AG10803 (cell line): ENCODE data around the gene CYP39A1.

ENCODE experiments used
- DNase-seq: peaks from one replicate; pipeline ENCODE4 v3.0.0; 2010; ENCODE audit warnings: low read depth
- H3K4me3 ChIP-seq: 2 replicates; pipeline ENCODE4 v1.5.1; 2011; ENCODE audit warnings: mild to moderate bottlenecking, low read length, control low read depth
- TF ChIP-seq, protein P1 (sequence below): conservative IDR thresholded peaks from 2 replicates; pipeline ENCODE4 v1.5.1; 2011; ENCODE audit warnings: mild to moderate bottlenecking, low read length, control low read depth, inconsistent platforms

The CYP39A1 gene

DNA sequence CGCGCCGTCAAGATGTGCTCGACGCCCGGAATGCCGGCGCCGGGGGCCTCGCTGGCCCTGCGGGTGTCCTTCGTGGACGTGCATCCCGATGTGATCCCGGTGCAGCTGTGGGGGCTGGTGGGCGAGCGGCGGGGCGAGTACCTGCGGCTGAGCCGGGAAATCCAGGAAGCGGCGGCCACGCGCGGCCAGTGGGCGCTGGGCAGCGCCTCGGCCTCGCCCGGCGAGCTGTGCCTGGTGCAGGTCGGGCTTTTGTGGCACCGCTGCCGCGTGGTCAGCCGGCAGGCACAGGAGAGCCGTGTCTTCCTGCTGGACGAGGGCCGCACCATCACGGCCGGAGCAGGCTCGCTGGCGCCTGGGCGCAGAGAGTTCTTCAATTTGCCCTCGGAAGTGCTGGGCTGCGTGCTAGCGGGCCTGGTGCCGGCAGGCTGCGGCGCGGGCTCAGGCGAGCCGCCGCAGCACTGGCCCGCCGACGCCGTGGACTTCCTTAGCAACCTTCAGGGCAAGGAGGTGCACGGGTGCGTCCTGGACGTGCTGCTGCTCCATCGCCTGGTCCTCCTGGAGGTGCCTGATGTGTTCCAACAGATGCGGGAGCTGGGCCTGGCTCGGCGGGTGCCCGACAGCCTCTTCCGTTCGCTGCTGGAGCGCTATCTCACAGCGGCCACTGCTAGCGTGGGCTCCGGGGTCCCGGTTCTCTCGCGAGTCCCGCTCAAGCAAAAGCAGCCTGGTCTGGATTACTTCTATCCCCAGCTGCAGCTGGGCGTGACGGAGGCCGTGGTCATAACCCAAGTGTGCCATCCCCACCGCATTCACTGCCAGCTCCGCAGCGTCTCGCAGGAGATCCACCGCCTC lies 35.7 kb upstream of the CYP39A1 start:
- no peak for DNase-seq
- H3K4me3 ChIP-seq: no peak overlapping the region
- TF ChIP-seq, protein P1, sequence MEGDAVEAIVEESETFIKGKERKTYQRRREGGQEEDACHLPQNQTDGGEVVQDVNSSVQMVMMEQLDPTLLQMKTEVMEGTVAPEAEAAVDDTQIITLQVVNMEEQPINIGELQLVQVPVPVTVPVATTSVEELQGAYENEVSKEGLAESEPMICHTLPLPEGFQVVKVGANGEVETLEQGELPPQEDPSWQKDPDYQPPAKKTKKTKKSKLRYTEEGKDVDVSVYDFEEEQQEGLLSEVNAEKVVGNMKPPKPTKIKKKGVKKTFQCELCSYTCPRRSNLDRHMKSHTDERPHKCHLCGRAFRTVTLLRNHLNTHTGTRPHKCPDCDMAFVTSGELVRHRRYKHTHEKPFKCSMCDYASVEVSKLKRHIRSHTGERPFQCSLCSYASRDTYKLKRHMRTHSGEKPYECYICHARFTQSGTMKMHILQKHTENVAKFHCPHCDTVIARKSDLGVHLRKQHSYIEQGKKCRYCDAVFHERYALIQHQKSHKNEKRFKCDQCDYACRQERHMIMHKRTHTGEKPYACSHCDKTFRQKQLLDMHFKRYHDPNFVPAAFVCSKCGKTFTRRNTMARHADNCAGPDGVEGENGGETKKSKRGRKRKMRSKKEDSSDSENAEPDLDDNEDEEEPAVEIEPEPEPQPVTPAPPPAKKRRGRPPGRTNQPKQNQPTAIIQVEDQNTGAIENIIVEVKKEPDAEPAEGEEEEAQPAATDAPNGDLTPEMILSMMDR: no peak

DNA sequence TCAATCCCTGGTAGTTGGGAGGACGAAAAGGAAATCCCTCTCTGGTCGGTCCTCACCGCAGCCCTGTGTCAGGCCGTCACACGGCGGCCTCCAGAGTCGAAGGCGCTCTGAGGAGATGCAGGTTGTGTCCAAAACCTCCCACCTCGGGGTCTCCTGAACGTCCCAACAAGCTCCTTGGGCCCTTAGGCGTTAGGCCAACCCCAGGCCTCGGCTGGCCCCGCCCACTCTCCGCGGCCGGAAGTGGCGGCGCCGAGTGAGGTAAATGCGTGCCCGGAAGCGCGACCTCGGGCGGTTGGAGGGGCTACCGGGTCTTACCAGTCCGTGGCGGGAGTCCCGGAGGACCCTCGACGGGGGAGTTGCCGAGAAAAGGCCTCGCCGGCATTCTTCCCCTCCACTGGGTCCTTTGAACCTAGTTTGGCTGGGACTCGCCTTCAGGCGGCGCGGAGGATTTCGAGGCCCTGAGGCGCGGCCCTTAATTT lies 35.0 kb upstream of the CYP39A1 start, which contains the start of gene TDRD6:
Gene TDRD6, plus strand, starts transcription at position 267 of the 479 bp plus-strand sequence. CDS start 244 bp downstream, outside the sequence.
- TF ChIP-seq, protein P1: no peak
- no peak for DNase-seq
- H3K4me3 ChIP-seq: no peak within 1 kb of the TSS

DNA sequence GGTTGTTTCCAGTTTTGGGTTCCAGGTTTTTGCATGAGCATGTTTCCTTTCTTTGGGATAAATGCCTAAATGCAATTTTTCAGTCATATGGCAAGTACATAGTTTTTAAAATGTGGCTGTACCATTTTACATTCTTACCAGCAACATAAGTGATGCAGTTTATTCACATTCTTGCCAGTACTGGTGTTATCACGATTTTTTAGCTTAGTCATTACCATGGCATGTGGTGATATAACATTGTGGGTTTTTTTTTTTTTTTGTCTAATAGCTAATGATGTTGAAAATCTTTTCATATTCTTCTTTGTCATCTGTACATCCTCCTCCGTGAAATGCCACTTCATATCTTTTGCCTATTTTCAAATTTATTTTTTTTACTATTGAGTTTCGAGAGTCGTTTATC lies 32.2 kb upstream of the CYP39A1 start:
- TF ChIP-seq, protein P1: no peak
- peak; percentile 37 for DNase-seq
- no peak overlapping the region for H3K4me3 ChIP-seq

DNA sequence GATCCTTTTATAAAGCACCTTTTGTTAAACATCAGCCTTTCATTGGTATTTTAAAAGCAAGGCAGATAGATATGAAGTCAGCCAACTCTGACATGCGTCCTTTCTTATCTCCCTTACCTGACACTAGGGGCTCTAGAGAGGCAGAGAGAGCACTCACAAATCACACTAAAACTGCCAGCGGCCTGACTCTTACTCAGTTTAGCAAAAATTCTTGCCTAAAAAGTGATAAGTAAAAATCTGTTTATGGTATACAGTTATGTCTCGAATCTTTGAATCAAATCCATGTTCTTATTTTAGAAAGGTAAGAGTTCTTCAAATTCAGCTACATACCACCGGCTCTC lies 24.7 kb upstream of the CYP39A1 start:
- TF ChIP-seq, protein P1: 0 out of 2 replicates have a peak, but pooled peaks have one; percentile 19
- H3K4me3 ChIP-seq: no peak overlapping the region
- DNase-seq: no peak

DNA sequence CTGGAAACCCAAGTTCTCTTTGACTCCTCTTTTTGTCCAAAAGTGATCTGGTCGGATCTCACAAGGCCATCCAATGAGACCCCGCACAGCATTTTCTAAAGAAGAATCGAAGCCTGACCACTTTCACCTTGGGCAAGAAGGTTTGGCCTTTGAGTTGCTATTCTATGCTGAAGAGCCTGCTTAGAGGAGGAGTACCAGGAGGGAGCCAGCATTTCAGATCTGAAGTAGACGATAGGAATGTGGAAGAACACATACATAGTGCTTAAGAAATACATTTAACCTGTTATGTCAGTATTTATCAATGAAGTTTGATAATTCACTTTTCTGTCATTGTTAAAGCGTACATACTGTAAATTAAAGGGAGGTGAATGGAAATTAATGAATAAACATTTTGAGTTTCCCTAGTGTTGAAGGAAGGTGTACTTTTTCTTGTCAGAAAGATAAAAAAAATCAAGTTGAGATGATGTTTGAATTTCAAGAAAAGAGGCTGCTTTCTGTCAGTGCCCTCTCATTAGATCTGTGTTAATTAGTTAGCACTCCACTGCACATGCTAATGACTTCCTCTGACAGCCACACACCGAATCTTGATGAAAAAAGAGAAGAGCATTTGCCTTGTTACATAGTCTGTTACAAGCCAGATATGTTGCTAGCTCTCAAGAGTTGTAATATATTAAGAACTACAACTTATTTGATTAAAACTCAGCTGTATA lies 24.1 kb upstream of the CYP39A1 start:
- DNase-seq: no peak
- TF ChIP-seq, protein P1: no peak

DNA sequence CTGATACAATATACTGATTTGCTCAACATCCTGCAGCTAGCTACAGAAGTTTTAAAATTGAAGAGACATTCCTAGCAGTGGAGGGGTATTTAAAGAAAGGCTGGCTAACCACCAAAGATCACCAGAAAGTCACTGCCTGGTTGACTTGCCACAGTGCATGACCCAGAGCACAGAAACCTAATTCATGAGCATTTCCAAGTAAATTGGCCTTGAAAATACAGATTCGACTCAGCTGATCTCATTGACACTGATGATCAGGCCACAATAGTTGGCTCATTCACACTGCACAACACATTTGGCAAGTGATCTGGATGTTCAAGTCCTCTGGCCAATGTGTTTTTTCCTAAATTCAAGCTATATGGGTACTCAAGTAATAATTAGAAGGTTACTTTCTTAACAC lies 21.8 kb upstream of the CYP39A1 start:
- no peak overlapping the region for H3K4me3 ChIP-seq
- TF ChIP-seq, protein P1: no peak
- no peak for DNase-seq

More for the DNA sequence above, 24.1 kb upstream of the CYP39A1 start:
- no peak overlapping the region for H3K4me3 ChIP-seq
